ENCODE measurements around the gene UBAC2. TPM values are rescaled to one million over a fixed set of nuclear protein-coding genes. Genes with fewer than 3 reads are reported as not detected.

The UBAC2 gene
- total RNA-seq, 1 donor from 2014 or later, result 70.8 TPM

DNA sequence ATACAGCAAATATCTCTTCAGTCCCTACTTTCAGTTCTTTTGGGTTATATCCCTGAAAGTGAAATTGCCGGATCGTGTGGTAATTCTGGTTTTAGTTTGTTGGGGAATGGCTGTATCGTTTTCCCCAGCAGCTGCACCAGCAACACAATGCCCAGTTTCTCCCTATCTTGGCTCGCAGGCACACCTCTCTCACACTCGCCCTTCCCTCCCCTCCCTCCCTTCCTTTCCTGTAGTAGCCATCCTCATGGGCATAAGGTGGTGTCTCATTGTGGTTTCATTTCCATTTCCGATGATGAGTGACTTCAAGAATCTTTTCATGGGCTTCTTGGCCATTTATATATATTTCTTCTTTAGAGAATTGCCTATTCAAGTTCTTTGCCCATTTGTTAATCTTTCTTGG, 66.2 kb downstream of the UBAC2 start:
- H3K27ac Mint-ChIP-seq (ENCODE audit: unreplicated experiment), result no peak overlapping the region
- DNase-seq (ENCODE audit: low spot score), result no peak

GRCh38 chr13:99267927-99268326, 67.3 kb downstream of the UBAC2 start:
- DNase-seq (ENCODE audit: low spot score), result no peak
- Mint-ChIP-seq H3K4me3 (ENCODE audit: unreplicated experiment) (no peak overlapping the region), H3K9me3 (ENCODE audit: low read depth) (no peaks in the 10 kb centered on the region), H3K36me3 (ENCODE audit: low read depth) (peaks cover 4% of the 10 kb centered on the region), H3K27ac (ENCODE audit: unreplicated experiment) (no peak overlapping the region), H3K4me1 (ENCODE audit: low read depth) (peaks cover 16% of the 10 kb centered on the region), H3K27me3 (ENCODE audit: low read depth) (no peaks in the 10 kb centered on the region)
- TF ChIP-seq, protein P1, sequence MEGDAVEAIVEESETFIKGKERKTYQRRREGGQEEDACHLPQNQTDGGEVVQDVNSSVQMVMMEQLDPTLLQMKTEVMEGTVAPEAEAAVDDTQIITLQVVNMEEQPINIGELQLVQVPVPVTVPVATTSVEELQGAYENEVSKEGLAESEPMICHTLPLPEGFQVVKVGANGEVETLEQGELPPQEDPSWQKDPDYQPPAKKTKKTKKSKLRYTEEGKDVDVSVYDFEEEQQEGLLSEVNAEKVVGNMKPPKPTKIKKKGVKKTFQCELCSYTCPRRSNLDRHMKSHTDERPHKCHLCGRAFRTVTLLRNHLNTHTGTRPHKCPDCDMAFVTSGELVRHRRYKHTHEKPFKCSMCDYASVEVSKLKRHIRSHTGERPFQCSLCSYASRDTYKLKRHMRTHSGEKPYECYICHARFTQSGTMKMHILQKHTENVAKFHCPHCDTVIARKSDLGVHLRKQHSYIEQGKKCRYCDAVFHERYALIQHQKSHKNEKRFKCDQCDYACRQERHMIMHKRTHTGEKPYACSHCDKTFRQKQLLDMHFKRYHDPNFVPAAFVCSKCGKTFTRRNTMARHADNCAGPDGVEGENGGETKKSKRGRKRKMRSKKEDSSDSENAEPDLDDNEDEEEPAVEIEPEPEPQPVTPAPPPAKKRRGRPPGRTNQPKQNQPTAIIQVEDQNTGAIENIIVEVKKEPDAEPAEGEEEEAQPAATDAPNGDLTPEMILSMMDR (IDR thresholded peaks at IDR 0.05), result no peak

More for the DNA sequence above, 66.2 kb downstream of the UBAC2 start:
- TF ChIP-seq, protein P1 (IDR thresholded peaks at IDR 0.05), result no peak
- H3K27me3 Mint-ChIP-seq (ENCODE audit: low read depth), result no peaks in the 10 kb centered on the region
- H3K36me3 Mint-ChIP-seq (ENCODE audit: low read depth), result no peaks in the 10 kb centered on the region
- H3K9me3 Mint-ChIP-seq (ENCODE audit: low read depth), result no peaks in the 10 kb centered on the region
- H3K4me1 Mint-ChIP-seq (ENCODE audit: low read depth), result peaks cover 12% of the 10 kb centered on the region
- no peak overlapping the region for H3K4me3 Mint-ChIP-seq (ENCODE audit: unreplicated experiment)

DNA sequence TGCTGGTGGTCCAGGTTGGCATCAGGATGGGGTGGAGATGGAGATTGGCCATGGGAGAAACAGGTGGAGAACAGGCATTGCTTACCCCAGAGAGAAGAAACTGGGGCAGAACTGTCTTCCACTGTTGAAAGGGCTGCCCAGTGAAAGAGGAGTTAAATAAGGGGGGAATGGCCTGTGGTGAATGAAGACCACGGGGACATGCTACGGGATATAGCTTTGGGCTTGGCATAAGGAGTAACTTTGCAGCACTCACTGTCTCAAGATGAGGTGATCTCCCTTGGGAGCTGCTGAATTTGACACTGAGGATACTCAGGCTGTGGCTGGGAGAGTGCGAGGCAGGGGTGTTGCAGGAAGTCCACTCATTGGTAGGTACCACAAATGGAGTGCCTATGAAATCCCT, 68.2 kb downstream of the UBAC2 start:
- TF ChIP-seq, protein P1 (IDR thresholded peaks at IDR 0.05), result no peak
- H3K9me3 Mint-ChIP-seq (ENCODE audit: low read depth), result no peaks in the 10 kb centered on the region
- H3K27me3 Mint-ChIP-seq (ENCODE audit: low read depth), result no peaks in the 10 kb centered on the region
- no peak overlapping the region for H3K4me3 Mint-ChIP-seq (ENCODE audit: unreplicated experiment)
- H3K4me1 Mint-ChIP-seq (ENCODE audit: low read depth), result peaks cover 8% of the 10 kb centered on the region
- no peak for DNase-seq (ENCODE audit: low spot score)
- peaks cover 4% of the 10 kb centered on the region for H3K36me3 Mint-ChIP-seq (ENCODE audit: low read depth)
- H3K27ac Mint-ChIP-seq (ENCODE audit: unreplicated experiment), result no peak overlapping the region

GRCh38 chr13:99269627-99270241, 69.1 kb downstream of the UBAC2 start:
- Mint-ChIP-seq H3K27me3 (ENCODE audit: low read depth) (no peaks in the 10 kb centered on the region), H3K27ac (ENCODE audit: unreplicated experiment) (no peak overlapping the region), H3K4me1 (ENCODE audit: low read depth) (peaks cover 7% of the 10 kb centered on the region), H3K36me3 (ENCODE audit: low read depth) (peaks cover 4% of the 10 kb centered on the region), H3K4me3 (ENCODE audit: unreplicated experiment) (no peak overlapping the region), H3K9me3 (ENCODE audit: low read depth) (no peaks in the 10 kb centered on the region)
- TF ChIP-seq, protein P1 (IDR thresholded peaks at IDR 0.05), result peak; percentile 98
- no peak for DNase-seq (ENCODE audit: low spot score)

DNA sequence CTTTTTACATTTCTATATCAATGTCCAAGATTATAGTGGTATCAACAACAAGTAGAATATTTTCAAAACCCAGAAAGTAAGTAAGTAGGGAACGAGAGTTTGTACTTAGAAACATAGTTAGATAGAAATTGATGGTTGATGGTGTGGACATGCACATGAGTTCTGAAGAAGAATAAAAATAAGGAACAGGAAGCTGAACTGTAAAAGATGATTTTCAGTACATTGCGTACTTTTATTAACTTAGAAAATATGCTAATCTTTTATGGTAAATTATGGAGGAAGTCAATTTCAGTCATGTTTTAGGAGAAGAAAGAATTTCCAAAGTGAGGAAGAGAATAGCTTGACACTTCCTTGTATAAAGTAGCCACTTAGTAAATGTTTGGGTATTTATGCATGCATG, 69.9 kb downstream of the UBAC2 start:
- H3K4me3 Mint-ChIP-seq (ENCODE audit: unreplicated experiment), result no peak overlapping the region
- no peaks in the 10 kb centered on the region for H3K9me3 Mint-ChIP-seq (ENCODE audit: low read depth)
- no peak for DNase-seq (ENCODE audit: low spot score)
- H3K27me3 Mint-ChIP-seq (ENCODE audit: low read depth), result no peaks in the 10 kb centered on the region
- TF ChIP-seq, protein P1 (IDR thresholded peaks at IDR 0.05), result no peak
- peaks cover 4% of the 10 kb centered on the region for H3K36me3 Mint-ChIP-seq (ENCODE audit: low read depth)
- peaks cover 12% of the 10 kb centered on the region for H3K4me1 Mint-ChIP-seq (ENCODE audit: low read depth)
- no peak overlapping the region for H3K27ac Mint-ChIP-seq (ENCODE audit: unreplicated experiment)
